GM21529 (cell line): ENCODE measurements around the gene IGDCC3.
"Not testable (repeated sequence)": the region's sequence is repeated elsewhere in the genome, so short reads cannot be mapped to it uniquely, and the experiment has no call there.

ENCODE experiments used
- ATAC-seq: cut with Tn5 transposase; IDR thresholded peaks from one replicate; pipeline ENCODE4 v1.9.1; 2021; ENCODE audit not compliant: unreplicated experiment

Gene IGDCC3

DNA sequence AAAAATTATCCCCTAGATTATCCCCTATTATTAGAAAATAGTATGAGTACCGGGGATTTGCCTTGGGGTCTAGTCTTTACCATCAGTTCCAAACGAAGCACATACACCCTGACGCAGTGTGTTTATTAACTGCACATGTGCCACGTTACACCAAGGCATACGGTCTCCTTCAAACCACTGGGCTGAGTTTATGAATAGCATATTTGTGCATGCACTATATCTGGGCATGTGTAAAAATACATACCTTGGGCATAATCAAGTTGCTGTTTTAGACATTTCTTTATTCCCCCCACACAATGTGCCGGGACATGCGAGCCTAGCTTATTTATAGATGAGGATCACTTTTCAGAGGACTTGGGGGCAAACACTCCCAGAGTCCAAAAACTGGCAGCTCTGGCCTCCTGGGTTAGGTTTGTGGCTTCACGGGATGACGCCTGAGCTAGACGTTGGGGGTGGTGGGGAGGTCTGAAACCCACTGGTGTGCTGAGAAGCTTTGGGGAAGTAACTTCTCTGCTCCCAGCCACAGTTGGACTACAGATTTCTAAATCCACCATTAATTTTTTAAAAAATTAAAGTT, 28.7 kb upstream of the IGDCC3 start:
- no peak for ATAC-seq

DNA sequence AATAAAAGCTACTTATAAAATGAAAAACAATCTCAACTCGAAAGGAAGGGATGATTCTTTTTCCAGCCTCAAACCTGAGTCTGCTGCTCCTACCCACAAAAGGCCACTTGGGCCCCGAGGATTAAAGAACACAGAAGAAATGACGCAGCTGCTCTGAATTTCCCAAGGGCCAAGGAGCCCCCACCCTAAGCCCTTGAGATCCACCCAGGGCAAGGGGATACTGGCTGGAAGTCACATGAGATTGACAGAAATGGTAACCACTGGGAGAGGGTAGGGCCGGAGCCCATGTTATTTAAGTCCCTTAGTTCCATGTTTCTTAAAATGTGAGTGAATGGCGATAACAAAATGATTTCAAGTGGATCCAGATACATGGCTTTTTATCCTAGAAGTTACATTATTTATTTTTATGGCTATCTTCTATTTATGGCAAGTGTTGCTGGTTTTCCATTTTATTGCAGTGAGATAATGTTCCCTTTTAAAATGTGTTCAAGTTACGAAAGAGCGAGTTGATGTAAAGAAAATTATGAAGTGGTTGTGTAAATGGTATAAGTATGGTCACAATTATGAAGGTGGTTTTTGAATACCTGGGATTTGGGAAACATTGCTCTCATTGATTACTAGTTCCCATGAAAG, 28.1 kb upstream of the IGDCC3 start:
- no peak for ATAC-seq

DNA sequence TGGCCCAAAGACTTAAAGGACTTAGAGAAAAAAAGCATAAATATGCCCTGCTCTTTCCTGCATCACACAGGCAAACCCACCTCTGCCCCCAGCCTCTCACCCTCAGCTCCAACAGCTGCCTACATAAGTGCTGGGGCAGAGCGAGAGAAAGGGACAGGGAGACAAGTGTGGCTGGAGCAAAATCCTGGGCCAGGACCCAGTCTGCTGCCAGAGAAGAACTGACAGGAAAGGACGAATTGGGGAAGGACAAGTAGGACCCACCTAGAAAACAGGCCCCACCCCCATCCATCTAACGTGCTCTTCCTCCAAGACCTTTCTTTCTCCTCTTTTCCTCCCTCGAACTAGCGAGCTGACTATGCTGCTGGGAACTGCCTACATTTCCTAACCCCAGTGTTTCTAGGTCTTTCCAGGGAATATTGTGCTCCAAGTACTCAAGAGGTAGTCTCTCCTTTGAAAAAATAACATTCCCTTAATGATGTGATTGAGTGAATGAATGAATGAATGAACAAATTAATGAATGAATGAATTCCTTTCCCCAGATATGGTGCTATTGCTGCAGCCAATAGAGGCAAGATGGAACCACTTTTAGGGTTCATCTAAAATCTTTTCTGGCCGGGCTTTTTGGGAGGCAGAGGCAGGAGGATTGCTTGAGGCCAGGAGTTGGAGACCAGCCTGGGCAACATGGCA, 26.5 kb upstream of the IGDCC3 start:
- ATAC-seq: no peak

DNA sequence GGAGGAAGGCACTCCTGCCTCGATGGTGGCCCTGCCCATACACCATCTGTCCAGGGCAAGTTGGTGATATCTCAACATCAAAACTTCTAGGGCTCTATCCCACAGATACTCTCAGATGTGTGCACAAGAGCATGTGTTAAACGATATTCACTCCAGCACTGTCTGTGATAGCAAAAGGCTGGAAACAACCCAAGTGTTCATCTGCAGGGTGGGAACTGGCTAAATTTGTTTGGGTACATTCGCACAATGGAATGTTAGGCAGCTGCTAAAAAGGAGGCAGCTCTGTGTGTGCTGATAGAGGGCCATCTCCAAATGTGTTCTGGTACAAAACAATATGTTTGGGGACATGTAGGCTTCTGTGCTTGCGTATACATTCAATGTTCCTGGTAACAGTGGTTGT, 25.2 kb upstream of the IGDCC3 start:
- no peak for ATAC-seq

DNA sequence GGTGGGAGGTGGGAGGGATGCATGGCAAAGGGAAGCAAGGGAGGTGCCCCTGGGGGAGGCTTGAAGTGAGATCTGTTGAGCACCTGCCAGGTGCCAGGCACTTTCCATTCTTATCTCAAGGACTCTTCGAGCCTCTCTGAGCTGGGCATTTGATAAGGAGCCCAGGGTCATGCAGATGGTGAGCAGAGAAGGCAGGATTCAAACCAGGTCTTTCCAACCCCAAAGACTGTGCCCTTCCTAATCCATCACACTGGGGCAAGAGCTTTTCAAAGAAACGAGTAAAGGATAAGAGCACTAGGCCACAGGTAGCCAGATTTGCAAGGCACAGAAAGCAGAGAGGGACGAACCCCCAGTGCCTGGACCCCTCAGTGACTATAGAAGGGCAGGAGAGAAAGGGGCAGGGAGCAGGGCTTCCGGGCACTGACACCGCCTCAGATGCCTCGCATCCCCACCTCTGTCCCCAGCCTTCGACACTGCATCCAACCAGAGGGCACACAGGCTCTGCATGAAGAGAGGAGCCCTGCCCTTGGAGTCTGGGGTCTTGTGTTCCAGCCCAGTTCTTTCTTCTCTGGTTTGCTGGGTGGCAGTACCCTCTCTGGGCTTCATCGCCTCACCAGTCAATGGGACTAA, 23.9 kb upstream of the IGDCC3 start:
- ATAC-seq: no peak

DNA sequence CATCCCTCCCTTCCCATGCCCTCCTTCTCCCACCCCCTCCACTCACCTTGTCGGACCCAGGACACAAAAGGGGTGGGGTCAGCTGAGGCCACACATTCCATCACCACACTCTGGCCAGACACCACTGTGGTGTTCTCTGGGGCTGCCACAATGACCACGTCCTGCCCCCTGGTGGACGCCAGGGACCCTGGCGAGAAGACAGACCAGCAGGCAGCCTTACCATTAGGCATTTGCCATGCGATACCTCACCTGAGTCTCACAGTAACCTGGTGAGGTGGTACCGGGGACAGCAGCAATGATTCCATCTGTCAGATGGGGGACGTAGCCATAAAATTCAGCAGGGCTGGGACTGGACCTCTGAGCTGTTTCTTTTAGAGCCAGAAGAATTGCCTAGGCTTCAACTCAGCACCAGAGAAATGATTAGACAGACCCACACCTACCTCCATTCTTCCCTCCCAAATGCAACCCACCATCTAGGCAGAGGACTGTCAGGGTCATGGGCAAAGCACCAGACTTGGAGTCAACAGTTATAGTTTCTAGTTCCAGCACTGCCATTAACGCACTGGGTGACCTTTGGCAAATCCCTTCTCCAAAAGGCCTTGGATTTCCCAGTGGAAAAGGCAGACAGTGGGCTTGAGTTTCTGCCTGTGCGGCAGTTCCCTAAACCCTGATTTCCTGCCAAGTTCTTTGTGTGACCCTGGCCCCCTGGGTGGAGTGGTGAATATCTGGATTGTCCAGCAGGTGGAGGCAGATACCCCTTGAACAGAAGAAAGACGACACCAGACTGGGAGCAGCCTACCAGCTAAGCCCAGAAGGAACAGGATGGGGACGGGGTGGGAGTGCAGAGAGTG, 23.2 kb upstream of the IGDCC3 start:
- no peak for ATAC-seq

DNA sequence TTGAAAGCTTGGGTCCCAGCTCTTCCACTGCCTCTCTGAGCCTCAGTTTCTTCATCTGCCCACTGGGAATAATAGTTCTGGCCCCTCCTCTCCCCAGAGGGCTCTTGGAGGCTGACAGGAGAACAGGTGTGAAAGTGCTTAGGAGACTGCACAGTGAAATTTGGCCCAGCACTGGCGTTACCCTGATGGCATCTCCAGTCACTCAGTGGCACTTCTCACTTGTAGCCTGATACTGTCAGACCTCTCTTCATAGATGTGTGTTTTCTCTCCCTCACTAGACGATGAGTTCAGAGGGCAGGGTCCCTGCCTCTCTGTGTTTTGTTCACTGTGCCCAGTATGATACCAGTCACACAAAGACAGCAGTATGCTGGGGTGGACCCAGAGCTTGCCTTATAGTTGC, 22.2 kb upstream of the IGDCC3 start:
- no peak for ATAC-seq

DNA sequence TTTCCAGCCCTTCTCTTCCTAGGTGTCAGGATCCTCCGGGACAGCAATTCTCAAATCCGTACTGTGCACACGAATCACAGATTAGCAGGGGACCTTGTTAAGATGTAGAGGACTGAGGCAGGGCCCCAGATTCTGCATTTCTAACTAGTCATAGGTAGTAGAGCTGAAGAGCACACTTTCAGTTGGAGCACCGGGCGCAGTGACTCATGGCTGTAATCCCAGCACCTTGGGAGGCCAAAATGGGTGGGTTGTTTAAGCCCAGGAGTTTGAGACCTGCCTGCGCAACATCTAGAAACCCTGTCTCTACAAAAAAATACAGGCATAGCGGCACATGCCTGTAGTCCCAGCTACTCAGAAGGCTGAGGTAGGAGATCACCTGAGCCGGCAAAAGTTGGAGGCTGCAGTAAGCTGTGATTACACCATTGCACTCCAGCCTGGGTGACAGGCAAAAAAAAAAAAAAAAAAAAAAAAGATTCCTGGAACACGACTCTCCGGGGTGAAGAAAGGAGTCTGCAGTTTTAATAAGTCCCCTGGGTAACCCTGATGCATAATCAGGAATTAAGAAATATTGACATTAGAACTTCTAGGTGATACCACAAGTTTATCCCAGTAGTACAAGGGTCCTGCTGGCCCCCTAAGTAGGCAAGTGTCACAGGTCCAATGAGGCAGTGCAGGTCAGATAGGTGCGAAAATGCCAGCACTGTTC, 21.4 kb upstream of the IGDCC3 start:
- ATAC-seq: no peak

DNA sequence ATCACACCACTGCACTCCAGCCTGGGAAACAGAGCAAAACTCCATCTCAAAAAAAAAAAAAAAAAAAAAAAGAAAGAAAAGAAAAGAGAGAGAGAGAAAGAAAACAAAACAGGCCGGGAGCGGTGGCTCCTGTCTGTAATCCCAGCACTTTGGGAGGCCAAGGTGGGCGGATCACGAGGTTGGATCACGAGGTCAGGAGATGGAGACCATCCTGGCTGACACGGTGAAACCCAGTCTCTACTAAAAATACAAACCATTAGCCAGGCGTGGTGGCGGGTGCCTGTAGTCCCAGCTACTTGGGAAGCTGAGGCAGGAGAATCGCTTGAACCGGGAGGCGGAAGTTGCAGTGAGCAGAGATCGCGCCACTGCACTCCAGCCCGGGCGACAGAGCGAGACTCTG, 20.7 kb upstream of the IGDCC3 start:
- not testable (repeated sequence) for ATAC-seq

DNA sequence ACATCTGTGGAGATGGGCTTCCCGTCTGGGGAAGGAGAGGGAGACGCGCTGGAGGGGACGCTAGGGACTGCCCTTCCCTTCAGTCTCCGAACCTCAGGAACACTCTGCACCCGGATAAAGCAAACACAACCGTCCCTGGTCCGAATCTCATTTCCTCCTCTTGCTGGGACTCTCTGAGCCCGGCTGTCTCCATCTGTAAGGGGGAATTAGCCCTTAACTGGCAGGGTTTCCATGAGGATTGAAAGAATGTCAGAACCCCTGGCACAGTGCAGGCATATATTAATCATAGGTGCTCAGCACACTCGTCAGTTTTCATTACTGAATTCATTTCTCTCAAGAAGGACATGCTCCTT, 19.1 kb upstream of the IGDCC3 start:
- ATAC-seq: no peak

DNA sequence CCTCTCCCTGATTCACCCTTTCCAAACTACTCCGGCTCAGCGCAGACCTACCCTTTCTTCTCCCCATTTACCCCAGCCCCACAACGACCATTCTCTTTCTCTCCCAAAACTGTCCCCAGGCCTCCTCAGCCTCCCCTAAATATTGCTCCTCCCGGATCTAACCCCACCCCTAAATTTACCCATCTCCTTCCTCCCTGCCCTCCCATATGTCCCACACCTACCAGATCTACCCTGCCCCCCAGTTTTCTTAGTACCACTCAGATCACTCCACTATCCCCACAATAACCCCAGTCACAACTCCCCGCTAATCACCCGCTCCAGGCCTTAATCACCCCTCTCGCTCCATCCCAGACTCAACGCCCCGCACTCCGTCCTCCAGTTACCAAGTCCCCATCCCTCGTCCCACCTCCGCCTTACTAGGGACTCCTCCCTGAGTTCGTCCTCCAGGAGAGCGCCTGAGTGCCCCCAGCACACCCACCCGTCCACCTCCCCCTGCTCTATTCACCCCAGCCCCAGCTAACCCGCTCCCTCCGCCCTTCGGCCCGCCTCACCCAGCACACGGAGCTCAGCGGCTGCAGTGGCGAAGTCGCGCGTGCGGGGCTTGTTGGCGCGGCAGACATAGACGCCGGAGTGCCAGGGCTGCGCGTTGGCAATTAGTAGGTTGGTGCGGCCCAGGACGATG, 18.6 kb upstream of the IGDCC3 start:
- no peak for ATAC-seq

DNA sequence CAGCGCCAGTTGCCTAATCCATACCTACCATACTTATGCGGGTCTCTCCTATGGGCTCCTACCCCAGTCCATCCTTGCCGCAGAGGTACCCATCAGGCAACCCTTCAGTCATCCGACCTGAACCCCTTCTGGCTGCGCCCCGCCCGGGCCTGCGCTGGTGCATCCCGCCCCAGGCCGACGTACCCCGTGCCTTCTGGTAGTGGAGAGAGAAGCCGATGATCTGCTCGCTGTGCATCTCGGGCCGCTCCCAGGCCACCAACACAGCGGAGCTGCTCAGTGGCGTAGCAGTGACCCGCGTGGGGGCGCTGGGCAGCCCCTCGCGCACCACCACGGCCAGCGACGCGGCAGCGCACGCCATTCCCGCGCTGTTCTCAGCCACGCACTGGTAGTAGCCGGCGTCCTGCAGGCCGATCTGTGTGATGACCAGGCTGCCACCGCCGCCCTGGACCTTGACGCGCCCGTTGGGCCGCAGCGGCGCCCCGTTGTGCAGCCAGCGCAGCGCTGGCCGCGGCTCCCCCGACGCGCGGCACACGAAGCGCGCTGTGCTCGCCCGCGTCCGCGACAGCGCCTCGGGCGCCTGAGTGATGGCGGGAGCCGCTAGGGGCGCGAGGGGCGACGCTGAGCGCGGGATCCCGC, 17.9 kb upstream of the IGDCC3 start:
- ATAC-seq: no peak

DNA sequence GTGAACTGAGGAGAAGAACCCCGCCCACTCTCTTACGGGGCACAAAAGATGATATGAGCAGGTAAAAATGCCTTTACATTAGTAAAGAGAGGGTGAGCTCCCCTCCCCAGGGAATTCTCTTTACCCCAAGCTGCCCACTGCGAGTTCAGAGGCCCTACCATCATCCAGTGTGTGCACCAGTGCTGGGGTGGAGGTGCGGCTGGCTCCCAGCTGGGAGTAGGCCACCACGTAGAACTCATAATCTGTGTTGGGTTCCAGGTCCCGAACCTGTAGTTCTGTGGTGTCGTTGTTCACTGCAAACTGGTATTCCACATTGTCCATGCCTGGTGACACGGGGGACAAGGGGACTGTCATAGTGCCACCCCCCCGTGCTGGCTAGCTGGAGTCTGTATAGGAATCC, 17.1 kb upstream of the IGDCC3 start:
- no peak for ATAC-seq

DNA sequence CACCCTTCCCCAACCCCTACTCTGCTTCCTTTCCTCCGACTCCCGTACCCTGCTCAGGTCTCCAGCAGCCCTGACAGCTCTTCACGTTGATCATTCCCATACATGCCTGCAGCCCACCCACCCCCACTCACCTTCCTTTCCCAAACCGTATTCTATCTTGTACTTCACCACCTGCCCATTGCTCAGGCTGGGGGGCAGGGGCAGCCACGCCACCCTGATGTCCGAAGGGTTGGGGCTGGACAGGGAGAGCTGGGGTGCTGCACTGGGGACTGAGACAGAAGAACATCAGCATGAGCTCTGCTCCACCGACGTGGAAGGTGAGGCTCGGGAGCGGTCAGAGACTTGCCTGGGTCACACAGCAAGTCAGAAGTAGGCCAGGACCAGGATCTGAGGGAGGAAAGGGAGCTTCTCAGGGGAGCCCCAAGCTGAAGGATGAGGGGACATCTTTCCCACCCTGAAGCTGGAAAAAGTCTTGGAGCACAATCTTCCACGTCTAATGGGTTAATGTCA, 16.5 kb upstream of the IGDCC3 start:
- ATAC-seq: no peak

DNA sequence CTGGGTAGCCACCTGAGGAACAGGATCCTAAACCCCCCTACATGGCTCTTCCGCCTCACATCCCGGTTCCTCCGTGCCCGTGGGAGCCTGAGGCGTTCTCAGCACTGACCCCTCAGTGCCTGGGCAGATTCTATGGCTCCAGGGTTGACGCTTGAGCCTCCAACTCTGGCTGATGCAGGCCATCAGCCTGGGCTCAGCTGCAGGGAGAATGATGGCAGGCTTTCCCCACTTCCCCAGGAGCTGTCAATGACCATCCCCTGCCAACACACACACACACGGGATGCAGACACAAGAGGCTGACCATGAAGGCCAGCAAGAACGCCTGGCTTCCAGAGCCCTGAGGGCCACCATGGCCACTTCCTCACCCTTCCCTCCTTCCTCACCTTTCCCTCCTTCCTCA, 15.8 kb upstream of the IGDCC3 start:
- ATAC-seq: no peak

DNA sequence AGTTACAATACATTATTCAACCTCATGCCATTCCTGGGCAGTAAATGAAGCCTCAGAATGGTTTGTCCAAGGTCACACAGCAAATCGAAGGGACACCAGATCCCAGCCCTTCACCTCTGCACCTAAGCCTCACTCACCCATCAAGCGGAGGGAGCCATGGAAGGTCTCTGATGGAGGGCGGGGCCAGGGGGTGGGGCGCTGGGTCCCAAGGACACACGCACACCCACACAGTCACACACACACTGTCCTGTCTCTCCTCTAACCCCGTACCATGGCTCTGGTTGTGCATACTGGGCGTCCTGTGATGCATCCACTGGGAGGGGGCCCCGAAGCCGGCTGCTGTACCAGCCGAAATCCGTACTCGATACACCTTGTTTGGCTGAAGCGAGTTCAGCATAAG, 15.3 kb upstream of the IGDCC3 start:
- no peak for ATAC-seq

DNA sequence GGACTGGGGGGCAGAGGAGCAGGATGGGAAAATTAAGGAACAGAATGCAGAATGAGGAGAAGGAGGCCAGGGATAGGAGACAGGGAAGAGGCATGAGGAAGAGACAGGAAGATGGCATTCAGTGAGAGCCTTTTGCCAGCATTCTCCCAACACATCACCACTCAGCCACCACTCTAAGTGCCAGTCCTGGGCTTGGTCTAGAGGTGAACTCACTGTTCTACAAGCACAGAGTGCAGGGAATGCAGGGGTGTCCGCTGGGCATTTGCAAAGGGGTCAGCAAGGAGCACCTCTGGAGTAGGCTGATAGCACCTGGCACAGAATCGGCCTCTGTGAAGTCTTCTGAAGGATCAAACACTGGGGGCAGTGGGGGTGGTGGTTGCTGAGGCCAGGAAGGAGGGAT, 14.6 kb upstream of the IGDCC3 start:
- ATAC-seq: no peak

DNA sequence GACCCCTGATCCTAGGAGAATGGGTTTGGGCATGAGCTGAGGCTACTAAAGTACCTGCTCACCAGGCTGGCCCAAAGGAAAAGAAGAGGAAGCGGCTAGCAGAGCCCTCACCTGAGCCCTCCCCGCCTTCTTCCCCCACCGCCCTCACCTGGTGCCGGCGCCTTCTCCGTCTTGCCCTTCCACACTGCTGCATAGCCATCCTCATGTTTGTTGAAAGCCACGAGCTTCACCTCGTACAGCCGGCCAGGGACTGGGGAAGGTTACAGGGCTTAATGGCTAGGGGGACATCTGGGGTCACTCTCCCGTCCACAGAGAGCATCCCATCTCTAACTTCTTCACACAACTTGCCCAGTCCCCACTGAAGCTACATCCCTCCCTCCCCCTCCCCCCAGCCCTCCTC, 13.9 kb upstream of the IGDCC3 start:
- ATAC-seq: no peak

DNA sequence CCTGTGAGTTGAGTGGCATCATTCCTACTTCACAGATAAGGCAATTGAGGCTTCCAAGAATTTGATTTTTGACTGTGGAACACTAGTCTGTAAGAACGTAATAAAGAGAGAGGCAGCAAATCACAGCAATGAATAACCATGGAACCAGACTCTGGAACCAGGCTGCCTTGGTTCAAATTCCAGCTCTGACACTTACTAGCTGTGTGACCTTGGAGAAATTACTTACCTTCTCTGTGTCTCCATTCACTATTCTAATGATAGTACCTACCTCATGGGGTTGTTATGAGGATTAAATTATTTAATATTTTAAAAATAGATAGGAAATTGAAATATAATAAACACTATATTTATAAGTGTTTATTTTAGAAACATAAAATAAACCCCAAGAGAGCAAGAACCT, 12.6 kb upstream of the IGDCC3 start:
- ATAC-seq: no peak

DNA sequence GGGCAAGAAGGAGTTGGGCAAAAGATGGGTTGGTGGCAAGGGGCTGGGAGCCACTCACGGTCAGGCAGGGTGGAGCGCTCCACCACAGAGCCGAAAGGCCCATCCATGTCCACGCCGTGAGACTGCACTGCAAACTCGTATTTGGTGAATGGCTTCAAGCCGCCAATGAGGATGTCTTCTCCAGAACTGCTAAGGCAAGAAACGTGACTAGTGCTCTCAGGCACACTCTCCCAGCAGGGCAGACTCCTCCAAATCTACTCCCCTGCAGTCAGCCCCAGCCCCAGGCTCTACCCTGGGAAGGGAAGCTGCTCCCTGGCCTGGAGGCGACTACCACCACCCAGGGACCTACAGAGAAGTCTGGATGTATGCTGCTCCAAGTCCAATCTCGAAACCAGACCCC, 11.4 kb upstream of the IGDCC3 start:
- no peak for ATAC-seq
